GM18951 (cell line): ENCODE results near the gene MAP2K1.
A peak's percentile ranks its signal among the peaks of the same experiment; 100 is the strongest.
"Not testable (repeated sequence)": the region's sequence is repeated elsewhere in the genome, so short reads cannot be mapped to it uniquely, and the experiment has no call there.

Source experiments
- POLR2A ChIP-seq: IDR thresholded peaks from 4 replicates; pipeline ENCODE4 v1.6.1; 2011; ENCODE audit warnings: mild to moderate bottlenecking; ENCODE audit not compliant: insufficient read length, insufficient read depth; ENCODE audit errors: extremely low read depth
- in situ Hi-C: fragments of 300-500 bp; cut with MboI; formaldehyde crosslinking; loops from one replicate; pipeline ENCODE4 v1.12.0; 2022; ENCODE audit warnings: low sequenced_read_pairs, mixed read lengths, inconsistent platforms; ENCODE audit not compliant: unreplicated experiment

The MAP2K1 gene

DNA sequence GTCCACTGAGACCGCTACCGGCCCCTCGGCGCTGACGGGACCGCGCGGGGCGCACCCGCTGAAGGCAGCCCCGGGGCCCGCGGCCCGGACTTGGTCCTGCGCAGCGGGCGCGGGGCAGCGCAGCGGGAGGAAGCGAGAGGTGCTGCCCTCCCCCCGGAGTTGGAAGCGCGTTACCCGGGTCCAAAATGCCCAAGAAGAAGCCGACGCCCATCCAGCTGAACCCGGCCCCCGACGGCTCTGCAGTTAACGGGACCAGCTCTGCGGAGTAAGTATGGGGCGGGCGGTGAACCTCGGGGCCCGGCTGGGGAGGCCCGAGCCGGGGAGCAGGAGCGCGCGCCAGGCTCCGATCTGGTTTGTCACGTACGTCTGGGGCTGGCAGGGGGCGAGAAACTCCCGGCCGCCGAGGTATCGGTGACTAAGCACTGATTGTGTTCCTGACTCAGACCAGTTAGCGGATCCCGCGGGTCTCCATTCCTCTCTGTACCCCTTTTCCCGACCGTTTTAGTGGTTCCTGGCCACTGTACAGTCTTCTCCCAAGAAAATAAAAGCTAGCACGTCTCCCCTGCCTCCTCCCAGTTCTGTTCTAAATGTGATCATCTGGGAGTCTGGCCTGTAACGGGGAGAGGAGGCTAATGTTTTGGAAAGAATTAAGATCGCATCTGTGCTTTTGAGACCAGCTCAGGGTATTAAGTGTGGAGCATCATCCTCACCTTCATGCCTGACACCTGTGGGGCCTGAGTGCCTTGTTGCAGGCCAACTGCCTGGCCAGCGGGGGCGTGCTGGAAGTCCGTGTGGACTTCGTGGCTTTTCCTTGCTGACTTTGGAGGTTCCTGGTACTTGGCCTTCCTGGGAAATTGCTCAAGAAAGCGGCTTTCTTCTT is 691 bp downstream of the MAP2K1 start:
- in situ Hi-C loops, result no loop called here
- no peak for TF ChIP-seq POLR2A

DNA sequence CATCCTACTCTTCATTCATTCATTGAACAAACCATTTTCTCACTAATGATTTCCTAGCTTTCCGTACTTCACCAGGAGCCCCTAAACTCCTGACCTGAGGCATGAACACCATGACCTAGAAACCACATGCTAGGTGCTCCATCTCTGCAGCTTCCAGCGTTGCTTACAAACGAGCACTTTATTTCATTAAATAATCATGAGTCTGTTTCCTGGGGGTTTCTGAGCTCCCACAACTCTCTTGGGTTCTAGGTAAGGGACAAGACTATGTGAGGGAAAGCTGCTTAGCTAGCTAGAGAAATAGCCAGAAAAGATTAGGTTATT is 1.3 kb downstream of the MAP2K1 start:
- TF ChIP-seq POLR2A, result no peak
- in situ Hi-C loops, result no loop called here

DNA sequence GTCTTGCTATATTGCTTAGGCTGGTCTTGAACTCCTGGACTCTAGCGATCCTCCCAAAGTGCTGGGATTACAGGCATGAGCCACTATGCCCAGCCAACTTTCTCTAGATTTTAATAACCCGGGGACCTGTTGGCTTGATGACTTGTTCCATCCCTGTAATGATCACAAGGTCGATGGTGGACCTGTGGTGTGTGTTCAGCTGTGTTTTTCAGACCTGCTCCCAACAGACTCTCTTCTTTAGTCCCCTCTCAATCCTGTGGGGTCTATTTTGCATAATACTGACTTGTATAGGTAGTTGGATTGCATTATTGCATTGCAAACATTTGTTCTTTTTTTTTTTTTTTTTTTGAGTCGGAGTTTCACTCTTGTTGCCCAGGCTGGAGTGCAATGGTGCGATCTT is 1.9 kb downstream of the MAP2K1 start:
- in situ Hi-C loops, result no loop called here
- no peak for TF ChIP-seq POLR2A

DNA sequence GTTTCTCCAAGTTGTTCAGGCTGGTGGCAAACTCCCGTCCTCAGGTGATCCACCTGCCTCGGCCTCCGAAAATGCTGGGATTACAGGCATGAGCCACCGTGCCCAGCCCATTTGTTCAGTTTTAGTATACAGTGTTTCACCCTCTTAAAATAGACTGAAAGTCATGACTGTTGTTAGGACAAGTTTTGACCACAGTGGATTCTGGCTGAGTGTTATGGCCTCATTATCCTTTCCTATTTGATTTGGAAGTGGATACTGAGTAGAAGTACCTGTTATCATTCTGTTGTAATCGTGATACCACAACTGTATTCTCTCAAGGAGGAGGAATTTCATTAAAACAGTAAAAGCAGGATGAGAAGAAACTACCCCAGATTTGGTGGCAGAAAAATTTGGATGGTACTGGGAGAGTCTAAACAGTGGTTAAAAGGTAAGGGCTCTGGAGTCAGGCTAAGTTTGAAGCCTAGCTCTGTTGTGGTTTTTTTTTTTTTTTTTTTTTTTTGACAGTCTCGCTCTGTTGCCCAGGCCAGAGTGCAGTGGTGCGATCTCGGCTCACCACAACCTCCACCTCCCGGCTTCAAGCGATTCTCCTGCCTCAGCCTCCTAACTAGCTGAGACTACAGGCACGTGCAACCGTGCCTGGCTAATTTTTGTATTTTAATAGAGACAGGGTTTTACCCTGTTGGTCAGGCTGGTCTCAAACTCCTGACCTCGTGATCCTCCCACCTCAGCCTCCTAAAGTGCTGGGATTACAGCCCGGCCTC is 2.6 kb downstream of the MAP2K1 start:
- in situ Hi-C loops, result no loop called here
- no peak for TF ChIP-seq POLR2A

DNA sequence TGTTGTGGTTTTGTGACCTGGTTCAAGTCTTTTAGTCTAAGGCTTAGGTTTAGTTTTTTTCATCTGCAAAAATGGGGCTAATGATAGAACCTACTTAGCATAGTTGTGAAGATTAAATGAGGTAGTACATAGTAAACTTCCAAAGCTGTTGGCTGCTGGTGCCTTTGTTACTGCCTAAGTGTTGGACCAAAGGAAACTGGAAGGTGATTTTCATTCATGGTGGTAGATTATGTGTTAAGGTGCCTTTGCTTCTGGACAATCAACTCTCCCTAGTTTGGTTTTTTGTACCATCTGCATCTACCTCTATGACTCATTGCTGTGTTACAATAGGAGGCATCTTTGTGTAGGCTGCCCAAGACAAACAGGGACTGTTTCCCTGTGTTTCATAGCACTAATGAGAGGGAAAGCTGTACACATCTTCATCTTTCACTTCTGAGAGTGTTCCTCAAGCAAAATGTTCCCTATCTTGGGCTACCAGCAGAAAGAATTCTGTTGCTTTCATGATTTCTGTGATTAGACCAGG is 3.2 kb downstream of the MAP2K1 start:
- no peak for TF ChIP-seq POLR2A
- in situ Hi-C loops, result no loop called here

DNA sequence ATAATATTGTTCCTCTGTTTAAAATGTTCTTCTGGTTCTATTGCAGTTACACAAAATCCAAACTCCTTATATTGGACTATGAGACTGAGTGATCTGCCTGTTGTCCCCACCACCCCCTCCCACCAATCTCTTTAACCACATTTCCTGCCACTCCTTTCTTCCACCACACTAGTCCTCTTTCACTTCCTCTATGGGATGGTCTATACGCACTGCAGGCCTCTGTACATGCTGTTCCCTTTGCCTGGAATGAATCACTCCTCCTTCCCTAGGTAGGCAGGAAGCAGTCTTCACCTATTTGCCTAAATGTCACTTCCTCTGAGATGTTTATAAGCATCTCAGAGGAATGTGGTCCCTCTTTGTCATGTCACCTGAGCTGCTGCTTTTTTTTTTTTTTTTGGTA is 4.0 kb downstream of the MAP2K1 start:
- in situ Hi-C loops, result no loop called here
- TF ChIP-seq POLR2A, result no peak

DNA sequence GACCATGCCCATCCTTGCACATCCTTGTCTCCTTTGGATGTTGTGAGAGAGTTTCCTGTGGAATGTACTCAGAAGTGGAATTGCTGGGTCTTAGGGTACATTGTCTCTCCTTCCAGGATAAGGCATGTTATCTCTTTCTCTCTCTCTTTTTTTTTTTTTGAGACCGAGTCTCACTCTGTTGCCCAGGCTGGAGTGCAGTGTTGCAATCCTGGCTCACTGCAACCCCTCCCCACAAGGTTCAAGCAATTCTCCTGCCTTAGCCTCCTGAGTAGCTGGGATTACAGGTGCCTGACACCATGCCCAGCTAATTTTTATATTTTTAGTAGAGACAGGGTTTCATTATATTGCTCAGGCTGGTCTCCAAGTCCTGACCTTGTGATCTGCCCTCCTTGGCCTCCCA is 6.3 kb downstream of the MAP2K1 start:
- in situ Hi-C loops, result not testable (repeated sequence)

GRCh38 chr15:66394472-66394871 is 7.8 kb downstream of the MAP2K1 start:
- in situ Hi-C loops, result no loop called here

GRCh38 chr15:66394915-66395314 is 8.2 kb downstream of the MAP2K1 start:
- in situ Hi-C loops, result no loop called here
- TF ChIP-seq POLR2A, result no peak

More at GRCh38 chr15:66394472-66394871, 7.8 kb downstream of the MAP2K1 start:
- no peak for TF ChIP-seq POLR2A

GRCh38 chr15:66399276-66399675 is 12.6 kb downstream of the MAP2K1 start:
- in situ Hi-C loops, result no loop called here

DNA sequence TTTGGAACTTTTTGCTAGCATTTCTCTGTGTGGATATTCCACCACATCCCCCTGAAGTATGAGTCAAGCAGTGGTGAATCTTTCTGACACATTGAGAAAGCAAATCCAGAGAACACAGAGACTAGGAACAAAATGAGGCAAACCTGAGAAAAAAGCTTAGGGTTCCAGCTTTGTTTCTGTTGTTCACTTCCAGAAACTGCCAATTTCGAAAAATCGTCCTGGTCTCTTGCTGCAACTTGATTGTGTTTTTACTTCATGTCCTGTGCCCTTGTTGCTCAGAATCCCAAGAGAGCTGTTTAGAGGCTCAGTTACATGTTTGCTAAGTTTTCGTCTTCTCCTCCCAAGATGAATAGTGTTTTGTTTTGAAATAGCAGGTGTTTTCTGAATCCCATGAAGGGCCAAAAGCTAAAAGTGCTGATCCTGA is 13.7 kb downstream of the MAP2K1 start:
- in situ Hi-C loops, result no loop called here
- TF ChIP-seq POLR2A, result no peak

More at GRCh38 chr15:66399276-66399675, 12.6 kb downstream of the MAP2K1 start:
- no peak for TF ChIP-seq POLR2A

DNA sequence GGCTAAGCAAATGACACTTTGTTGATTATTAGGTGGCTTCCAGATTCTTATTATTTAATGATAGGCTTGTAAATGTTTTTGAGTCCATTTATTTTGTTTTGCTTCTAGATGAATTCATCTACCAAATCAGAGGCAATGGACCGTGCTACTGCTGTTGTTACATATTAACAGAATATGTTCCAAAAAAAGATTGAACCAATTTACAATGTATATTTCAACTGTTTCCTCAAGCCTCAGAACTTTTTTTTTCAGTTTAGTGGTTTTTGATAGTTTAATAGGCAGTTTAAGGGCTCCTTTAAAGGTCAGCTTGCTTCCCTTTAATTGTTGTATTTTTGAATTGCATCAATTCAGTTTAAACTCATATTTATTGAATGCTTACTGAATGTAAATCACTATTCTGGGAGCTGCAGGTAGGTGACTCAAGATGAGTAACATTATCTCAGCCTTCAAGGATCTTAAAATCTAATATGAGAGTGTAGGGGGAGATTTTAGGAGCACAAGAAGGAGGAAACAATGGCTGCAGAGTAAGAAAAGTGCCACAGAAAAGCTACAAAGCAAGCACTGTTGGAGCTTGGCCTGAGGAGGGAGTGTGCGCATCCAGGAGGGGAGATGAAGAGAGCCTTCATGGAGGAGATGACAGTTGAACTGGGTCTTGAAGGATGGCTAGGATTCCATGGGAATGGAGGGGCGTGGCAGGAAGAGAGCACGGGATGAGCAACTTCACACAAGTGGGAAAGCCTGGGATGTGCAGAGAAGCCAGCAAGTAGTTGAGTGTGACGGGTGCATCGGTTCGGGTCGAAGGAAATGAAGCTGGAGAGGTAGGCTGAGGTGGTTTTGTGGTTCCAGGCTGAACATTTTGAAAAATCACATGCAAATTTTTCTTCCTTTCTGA is 14.7 kb downstream of the MAP2K1 start:
- peak; percentile 33 for TF ChIP-seq POLR2A
- in situ Hi-C loops, result no loop called here

- in situ Hi-C loops, result no loop called here
- TF ChIP-seq POLR2A, result no peak
Measured at GRCh38 chr15:66402761-66403284, 16.1 kb downstream of the MAP2K1 start.
